NCI-H2081 treated with DMSO at 0.1 percent for 48 hours (cell line): ENCODE data around the gene CFAP45.

Experiments
- DNase-seq: peaks from one replicate; lab custom pipeline; 2025; lab: John Stamatoyannopoulos, UW

Gene CFAP45, protein sequence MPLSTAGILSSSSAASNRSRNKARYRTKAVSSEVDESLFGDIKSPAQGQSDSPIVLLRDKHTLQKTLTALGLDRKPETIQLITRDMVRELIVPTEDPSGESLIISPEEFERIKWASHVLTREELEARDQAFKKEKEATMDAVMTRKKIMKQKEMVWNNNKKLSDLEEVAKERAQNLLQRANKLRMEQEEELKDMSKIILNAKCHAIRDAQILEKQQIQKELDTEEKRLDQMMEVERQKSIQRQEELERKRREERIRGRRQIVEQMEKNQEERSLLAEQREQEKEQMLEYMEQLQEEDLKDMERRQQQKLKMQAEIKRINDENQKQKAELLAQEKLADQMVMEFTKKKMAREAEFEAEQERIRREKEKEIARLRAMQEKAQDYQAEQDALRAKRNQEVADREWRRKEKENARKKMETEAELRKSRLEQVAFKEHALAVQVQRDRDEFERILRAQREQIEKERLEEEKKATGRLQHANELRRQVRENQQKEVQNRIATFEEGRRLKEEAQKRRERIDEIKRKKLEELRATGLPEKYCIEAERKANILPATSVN

DNA sequence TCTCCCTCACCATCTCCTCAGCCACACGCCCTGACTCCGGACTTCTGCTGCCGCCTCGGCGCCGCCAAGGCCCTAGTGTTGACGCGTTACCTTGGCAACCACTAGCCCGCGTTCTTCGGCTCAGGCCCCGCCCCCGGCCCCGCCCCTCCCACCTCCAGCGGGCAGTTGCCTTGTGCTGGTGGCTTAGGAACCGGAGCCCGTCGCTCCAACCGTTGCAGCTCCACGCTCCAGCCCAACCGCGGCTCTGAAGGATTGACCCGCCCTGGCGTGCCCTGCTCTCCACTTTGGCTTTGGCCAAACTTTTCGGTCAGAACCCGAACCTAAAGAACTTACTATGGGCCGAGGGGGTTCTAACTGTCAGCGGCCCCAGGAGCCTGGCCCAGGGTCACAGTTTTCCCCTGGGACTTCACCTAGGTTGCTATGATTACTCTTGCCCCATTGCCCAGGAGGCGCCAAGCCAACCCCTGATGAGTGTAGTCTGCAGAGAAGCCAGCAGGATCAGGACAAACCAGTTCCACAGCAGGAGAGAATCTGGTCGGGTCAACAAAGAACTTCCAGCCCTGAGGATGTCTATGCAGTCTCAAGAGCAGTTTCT, at the start of gene CFAP45:
Gene CFAP45, minus strand, starts transcription at position 80 of the 595 bp plus-strand sequence. Its CDS starts 67 bp downstream, at position 13.
- DNase-seq: no peak

DNA sequence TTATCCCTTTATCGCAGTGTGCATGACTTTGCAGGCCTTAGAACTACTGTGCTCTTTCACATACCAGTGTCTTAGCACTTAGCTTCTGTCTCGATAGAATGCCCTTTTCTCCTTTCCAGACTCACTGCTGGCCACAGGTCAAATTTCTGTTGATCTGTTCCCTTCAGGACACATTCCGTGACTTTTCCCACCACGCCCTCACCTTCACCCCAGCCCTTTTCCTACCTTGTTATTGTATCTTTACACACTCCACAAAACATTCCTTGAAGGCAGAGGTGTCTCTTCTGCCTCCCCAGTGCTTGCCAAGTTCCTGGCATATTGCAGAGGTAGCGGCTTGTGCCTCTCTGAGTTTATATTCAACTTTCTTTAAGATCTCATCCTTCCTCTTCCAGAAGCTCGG, 49.2 kb upstream of the CFAP45 start:
- no peak for DNase-seq

DNA sequence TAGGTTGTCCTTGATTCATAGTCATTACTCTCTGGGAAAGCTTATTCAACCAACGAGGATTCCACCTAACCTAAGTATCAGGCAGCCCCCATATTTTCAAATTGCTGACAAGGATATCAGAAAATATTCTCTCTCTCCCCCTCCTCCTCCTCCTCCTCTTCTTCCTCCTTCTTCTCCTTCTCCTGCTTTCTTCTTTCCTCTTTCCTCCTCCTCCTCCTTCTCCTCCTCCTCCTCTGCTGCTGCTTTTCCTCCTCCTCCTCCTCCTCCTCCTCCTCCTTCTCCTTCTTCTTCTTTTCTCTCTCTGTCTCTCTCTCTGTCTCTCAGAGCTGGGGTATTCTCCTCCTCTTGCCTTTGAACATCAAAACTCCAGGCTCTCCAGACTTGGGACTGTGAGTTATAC, 48.0 kb upstream of the CFAP45 start:
- no peak for DNase-seq

DNA sequence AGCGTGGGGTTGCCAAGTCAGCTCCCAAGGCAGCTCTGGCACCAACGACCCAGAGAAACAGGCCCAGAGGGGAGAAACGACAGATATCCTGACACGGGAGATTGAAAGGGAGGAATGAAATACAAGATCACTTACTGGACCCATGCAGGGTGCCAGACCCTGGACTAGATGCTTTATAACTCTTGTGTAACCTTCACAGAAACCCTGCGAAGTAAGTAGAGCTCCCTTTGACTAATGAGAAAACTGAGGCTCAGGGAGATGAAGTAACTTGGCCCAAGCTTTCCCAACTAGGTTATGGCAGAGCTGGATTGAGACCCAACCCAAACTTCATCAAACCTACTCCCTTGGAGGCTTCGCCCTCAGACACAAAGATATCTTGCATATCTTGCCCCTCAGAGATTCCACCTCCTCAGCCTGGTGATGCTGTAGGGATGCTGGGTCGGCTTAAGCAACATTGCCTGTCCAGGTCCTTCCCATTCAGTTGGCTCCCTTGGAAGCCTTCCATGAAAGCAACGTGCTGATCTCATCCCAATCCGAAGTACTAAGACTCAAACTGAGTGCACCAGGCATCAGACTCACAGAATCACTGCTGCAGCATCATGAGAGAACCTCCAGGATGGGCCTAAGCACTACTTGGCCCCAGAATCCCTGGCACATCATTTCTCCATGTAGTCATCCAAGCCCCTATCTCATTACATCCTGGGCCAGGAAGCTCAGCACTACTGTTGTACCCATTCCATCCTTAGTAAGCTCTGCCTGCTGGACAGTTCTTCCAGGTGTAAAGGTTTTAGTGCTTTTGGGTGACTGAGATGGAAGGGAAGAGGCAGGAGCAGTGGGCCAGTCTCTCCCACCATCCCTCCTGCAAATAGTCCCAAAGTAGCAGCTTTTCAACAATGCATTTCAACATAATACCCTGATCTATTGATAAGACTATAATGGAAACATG, 46.5 kb upstream of the CFAP45 start:
- DNase-seq: no peak

DNA sequence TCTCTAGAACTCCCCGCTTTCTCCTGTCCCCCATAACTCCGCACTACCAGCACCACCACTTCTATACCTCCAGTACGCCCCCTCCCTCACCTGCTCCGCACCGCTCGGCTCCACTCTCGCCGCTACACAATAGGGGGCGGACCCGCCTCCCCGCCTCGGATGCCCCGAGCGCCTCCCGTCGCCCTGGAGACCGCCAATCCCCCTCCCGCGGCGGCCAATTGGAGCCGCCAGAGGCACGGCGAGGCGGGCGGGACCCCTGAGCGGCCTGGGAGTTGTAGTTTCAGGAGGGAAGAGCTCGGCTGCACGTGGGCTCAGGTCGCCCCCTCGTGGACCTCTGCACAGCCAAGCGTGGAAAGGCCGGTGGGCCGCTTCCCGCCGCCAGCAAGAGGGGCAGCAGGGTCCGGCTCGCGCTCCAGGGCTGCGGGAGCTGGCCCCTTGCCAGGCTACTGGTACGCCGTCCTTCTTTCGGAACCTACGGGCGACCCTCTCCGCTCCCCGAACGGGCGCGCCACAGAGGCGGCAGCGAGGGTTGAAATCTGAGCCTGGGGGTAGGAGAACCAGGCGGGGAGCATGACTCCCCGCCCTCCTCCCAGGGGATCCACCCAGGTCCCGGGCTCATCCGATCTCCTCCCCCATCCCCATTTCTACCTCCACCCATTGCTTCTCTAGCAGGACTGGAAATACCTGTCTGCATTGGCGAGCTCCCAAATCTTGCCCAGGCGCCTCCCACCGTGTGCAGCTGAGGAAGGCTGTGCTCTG, 45.7 kb upstream of the CFAP45 start, which contains the start of gene IGSF9:
Gene IGSF9, minus strand, starts transcription at position 131 of the 759 bp plus-strand sequence. CDS start 2,159 bp downstream, outside the sequence.
- DNase-seq: peak; percentile 72

DNA sequence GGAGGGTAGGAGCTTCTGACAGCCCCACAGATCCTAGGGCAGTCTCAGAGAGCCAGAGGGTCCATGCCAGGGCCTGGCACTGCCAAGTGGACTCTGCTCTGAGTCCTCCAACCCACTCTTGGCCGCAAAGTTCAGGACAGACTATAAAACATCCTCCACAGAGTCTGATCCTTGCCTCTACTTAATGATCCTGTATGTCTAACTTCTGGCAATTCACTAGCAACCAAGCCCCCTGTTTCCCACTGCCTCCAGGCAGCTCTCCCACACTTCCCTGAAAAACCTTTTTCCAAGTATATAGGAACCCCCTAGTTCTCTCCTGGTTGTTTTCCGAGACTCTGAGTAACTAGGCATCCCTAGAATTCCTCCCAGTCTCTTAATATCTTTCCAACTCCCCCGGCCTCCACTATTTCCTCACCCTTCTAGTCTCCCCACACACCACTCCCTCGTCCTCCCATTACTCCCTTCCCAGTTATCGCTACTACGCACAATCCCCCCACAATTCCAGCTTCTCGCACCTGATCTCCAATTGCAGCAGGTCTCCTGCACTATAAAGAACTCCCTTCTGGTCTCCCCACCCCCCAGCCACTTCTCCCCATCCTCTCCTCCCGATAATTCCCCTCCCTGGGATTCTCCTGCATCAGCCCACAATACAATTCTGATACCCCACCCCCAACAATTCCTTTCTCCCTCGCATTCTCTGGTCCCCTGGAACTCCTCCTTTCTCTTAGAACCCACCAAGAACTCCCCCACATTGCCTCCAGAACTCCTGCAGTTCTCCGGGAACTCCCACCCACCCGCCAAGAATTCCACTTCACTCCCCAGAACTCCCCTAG, 44.9 kb upstream of the CFAP45 start:
- DNase-seq: no peak

DNA sequence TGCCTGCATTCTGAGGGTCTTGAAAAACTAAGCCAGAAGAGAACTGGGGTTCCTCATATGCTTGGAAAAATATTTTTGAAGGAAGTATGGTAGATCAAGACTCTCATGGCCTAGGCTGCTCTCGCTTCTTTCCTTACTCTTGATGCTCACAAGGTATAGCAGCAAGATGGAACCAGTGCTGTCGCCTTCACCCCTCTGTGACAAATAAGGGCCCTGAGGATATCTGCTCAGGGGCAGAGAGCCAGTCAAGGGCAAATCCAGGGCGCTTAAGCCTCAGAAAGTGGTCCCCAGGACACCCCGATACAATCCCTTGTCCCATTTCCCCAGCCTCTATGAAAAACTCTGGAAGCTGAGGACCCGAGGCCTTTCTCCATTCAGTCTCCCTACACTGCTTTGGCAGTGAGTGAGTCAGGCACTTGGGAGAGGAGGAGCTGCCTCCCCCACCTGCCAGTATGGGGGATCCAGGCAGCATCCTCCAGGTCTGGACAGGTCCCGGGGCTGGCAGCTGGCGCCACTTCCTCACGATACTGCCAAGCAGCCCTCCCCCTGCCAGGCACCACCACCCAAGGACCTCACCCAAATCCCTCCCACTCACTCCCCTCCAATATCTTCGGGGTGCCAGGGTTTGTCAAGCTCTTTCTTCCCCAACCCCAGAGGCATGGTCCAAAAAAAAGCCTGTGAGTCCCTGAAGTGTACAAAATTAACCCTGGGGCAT, 44.1 kb upstream of the CFAP45 start:
- DNase-seq: no peak

DNA sequence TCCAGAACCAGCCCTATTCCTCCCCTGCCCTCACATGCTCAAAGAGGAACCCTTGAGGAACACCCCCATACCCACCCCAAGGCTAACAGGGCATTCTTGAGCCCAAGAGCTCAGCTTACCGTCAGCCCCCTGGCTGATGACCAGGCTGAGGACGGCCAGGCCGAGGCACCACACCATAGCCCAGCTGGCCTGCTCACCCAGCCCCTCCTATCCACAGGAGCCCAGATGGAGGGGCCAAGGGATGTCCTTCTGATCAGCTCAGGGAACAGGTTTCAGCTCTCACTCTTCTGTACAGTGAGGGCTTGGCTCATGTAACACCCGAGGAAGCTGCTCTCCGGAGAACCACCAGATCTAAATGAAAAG, 43.3 kb upstream of the CFAP45 start:
- no peak for DNase-seq

DNA sequence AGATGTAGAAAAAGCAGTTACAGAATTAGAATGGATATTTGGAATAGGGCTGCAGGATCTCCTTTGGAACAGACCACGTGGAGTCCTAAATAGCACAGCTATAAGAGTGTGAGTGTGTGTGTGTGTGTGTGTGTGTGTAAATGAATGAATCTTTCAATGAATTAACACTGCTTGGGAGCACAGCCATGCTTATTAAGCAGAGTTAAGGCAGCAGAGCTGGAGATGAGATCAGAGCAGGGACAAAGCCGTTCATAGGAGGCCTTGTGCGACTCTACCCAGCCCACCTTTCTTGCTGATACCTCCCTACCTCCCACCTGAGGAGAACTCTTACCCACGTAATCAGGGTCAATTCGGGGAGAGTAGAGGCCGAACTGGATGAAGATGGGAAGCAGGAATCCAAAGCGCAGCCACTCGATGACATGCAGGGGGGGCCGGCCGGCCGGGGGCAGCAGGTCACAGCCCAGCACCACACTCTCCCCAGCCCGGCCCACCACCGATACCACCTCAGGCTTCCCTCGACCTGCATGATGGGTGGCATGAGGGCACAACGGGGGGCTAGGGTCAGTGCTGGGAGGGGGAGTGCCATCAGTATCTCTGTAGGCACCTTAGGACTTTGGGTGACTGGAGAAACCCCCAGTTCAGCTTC, 42.8 kb upstream of the CFAP45 start:
- DNase-seq: no peak

DNA sequence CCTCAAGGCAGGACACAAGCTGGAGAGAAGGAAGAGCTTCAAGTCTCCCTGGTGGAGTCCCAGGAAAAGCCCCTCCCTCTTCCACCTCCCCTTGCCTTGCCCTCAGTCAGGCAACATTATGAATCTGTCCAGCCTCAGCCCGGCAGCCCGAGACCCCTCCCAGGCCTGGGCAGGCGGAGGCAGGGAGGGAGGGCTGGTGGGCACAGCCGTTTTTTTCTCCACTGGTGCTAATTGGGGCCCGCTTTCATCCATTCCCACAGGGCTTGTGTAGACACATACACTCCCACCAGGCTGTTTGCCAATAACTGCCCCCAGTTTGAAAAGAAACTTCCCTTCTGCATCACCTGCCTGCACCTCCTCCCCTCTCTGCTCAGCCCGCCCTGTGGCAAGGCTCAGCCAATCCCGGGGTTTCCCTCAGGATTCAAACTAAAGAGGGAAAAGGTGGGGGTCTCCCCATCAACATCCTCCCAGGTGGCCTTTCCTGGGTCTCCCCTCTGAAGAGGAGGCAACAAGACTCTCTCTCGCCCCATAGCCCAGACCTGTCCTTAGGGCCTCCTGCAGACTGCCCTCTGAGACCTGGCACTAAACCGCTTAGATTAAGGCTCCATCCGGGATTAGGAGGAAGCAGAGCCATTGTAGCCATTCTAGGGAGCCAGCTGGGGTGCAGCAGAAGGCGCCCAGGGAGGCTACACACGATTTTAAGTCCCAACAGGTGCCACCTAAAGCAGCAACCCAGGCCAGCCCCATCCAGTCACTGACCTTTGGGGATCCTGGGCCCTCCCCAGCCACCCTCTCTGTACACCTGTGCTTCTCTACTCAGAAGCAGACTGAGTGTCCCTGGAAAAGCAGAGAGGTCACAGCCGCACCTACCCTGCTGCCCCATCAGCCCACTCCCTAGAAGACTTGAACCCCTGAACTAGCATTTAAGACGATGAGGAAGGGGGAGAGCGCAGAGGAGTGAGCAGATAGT, 41.9 kb upstream of the CFAP45 start:
- DNase-seq: peak; percentile 57

DNA sequence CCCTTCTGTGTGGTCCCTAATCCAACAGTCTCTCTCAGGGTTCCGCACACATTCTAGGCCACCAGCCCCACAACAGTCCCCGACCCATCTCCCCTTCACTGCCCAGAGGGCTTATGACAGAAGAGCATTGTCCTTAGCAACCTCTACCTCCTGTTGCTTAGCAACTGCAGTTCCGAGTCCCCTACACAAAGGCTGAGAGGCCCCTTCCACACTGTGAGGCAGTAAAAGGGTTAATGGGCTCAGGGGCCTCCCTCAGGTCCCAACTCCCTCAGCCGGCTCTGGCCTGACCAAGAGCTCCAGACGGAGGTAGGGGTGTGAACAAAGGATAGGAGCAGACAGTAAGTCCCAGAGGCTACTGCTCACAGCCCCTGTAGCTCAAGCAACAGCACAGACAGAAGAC, 41.2 kb upstream of the CFAP45 start:
- no peak for DNase-seq

DNA sequence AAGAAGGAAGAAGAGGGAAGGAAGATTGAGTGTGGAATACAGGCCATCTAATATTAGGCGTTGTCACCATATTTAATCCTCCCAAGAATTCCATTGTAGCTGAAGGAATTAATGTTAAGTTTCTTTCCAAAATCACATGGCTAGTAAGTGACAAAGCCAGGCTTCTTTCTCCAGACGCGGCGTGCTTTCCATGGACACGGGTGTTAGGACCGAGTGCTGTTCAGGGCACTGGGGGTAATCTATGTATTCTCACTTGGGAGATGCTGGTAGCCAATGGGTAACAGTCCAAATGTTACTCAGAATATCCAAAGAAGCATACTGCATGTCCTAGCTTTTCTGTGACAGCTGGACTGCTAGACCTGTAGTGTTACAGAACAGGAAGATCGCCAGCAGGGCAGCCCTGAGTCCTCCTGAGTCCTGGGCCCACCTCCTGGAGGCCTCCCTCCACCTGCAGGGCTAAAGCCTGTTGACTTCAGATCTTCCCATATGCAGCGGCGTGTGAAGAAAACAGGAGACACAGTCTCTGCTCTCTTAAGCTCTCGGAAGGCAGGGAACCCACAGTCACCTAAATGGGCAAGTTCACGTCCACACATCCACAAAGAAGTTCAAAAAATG, 40.1 kb upstream of the CFAP45 start:
- no peak for DNase-seq

DNA sequence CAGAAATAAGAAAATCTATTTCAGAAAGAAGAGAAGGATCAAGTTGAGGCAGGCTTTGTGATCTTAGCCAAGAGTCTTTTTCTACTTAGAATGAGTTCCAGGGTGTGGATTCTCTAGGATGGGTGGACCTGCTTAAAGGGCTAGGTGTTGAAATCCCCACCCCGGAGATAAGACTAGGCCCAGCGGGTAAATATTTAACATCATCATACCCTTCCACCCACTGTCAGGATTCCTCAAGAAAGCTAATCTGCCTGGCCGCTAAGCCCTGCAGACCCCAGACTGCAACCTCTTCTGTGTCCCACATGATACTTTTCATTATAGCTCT, 39.7 kb upstream of the CFAP45 start:
- no peak for DNase-seq

DNA sequence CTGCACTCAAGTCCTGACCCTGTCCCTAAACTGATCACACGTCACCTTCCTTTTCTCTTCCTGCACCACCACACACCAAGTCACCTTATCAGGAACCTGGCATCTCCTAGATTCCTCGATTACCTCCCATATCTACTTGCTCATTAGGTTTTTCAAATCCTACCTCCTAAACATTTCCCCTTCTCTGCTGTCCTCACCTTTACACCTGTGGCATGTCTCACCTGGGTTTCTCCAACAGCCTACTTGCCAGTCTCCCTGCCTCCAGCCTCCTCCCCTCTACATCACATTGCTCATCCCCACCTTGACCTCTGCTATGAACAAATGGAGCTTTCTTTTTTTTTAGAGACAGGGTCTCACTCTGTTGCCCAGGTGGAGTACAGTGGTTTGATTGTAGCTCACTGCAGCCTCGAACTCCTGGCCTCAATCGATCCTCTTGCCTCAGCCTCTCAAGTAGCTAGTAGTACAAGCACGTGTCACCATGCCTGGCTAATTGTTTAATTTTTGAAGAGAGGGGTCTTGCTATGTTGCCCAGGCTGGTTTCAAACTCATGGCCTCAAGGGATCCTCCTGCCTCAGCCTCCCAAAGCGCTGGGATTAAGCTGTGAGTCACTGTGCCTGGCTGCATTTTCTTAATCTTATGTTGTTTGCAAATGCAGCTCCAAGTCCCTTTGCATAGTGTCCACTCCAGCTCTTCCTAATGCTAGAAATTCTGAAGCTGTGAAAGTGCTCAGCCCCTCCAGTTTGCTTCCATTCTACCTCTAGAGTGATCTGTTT, 39.1 kb upstream of the CFAP45 start:
- DNase-seq: no peak

DNA sequence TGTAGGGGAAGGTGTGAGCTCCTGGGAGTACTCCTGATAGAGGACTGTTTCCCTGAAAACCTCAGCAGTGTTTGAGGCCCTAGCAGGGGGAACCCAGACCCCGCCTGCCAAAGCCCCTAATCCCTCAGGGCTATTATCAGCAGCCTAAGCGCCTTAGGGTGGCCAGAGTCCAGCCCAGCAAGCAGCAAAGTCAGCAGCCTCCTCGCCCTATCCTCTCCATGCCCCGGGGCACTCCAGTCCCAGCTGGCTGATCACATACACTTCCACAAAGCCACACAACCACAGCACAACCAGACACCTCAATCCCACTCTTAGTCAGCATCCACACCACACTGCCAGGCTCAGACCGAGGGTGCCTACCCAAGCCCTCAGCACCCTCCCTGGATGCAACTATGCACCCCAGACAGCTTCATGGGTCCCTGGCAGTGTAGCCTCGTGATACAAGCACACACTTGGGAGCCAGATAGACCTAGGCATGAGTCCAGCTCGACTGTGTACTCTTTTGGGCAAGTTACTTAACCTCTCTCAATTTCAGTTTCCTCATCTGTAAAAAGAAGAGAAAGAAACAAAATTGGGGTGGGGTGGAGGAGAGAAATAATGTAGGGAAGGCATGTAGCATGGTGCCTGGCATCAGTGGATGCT, 38.4 kb upstream of the CFAP45 start:
- DNase-seq: no peak

DNA sequence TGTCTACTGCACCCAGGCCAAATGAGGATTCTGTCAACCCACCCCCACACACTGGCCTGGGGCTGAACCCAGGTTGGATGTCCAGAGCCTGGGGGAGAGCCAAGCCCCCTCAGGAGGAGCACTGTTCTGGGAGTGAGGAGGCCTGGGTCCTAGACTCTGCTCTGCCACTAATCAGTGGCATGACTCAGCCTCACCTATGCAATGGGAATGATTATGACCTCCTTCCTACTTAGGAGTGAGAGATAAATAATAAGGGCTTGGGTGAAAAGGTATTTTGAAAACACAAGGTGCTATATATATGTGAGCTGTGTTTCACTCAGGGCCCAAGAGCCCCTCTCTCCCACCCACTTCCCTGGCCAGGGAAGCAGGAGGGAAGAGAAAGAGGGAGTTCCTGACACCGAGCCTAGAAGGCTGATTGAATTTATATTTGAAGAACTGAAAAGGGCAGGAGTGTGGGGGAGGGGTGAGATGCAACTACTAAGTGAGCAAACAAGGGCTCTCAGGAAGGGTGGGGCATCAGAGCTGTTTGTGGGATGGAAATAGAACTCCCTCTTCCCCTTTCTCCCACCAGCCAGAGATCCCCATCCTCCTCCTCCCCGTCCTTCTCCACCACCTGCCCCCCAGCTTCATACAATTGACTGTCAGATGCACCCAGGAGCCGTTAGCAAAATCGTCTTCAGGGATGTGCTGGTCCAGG, 37.2 kb upstream of the CFAP45 start:
- no peak for DNase-seq
